ENCODE results near the gene VAMP2. TPM values are rescaled to one million over a fixed set of nuclear protein-coding genes. Genes with fewer than 3 reads are reported as not detected.

VAMP2 gene, protein sequence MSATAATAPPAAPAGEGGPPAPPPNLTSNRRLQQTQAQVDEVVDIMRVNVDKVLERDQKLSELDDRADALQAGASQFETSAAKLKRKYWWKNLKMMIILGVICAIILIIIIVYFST
- 10 to 100 TPM; 27.5 to 75.9 (median 46.7) TPM for polyA plus RNA-seq
- long read RNA-seq, donor 1: 0 reads
- long read RNA-seq, donor 2, transcript VAMP2-201 (5 exons, 2,153 nt): major isoform, 6 of 6 reads
- long read RNA-seq, donor 2, partial matches to known transcripts: 0 of 6 reads
- long read RNA-seq, donor 2, other reads (novel, unspliced or antisense): 0 of 6 reads
- long read RNA-seq, donor 3, transcript VAMP2-203 (4 exons, 557 nt): minor isoform, 8 of 34 reads
- long read RNA-seq, donor 3, transcript VAMP2-201 (5 exons, 2,153 nt): major isoform, 26 of 34 reads
- long read RNA-seq, donor 3, partial matches to known transcripts: 0 of 34 reads
- long read RNA-seq, donor 3, other reads (novel, unspliced or antisense): 0 of 34 reads
- long read RNA-seq, donor 4, partial matches to known transcripts: 0 of 1 reads
- long read RNA-seq, donor 4, other reads (novel, unspliced or antisense): 0 of 1 reads
- long read RNA-seq, donor 5, transcript VAMP2-201 (5 exons, 2,153 nt): major isoform, 6 of 6 reads
- long read RNA-seq, donor 5, partial matches to known transcripts: 0 of 6 reads
- long read RNA-seq, donor 5, other reads (novel, unspliced or antisense): 0 of 6 reads
- long read RNA-seq, donor 6, transcript VAMP2-201 (5 exons, 2,153 nt): major isoform, 21 of 30 reads
- long read RNA-seq, donor 6, partial matches to known transcripts: 6 of 30 reads
- long read RNA-seq, donor 6, other reads (novel, unspliced or antisense): 0 of 30 reads
- long read RNA-seq, donor 7, transcript VAMP2-201 (5 exons, 2,153 nt): major isoform, 66 of 86 reads
- long read RNA-seq, donor 7, partial matches to known transcripts: 16 of 86 reads
- long read RNA-seq, donor 7, other reads (novel, unspliced or antisense): 0 of 86 reads
- long read RNA-seq, donor 8, transcript VAMP2-201 (5 exons, 2,153 nt): major isoform, 5 of 5 reads
- long read RNA-seq, donor 8, partial matches to known transcripts: 0 of 5 reads
- long read RNA-seq, donor 8, other reads (novel, unspliced or antisense): 0 of 5 reads
- long read RNA-seq, donor 9, transcript VAMP2-201 (5 exons, 2,153 nt): major isoform, 6 of 6 reads
- long read RNA-seq, donor 9, partial matches to known transcripts: 0 of 6 reads
- long read RNA-seq, donor 9, other reads (novel, unspliced or antisense): 0 of 6 reads
- long read RNA-seq, donor 10, transcript VAMP2-201 (5 exons, 2,153 nt): major isoform, 30 of 55 reads
- long read RNA-seq, donor 10, partial matches to known transcripts: 21 of 55 reads
- long read RNA-seq, donor 10, other reads (novel, unspliced or antisense): 0 of 55 reads

DNA sequence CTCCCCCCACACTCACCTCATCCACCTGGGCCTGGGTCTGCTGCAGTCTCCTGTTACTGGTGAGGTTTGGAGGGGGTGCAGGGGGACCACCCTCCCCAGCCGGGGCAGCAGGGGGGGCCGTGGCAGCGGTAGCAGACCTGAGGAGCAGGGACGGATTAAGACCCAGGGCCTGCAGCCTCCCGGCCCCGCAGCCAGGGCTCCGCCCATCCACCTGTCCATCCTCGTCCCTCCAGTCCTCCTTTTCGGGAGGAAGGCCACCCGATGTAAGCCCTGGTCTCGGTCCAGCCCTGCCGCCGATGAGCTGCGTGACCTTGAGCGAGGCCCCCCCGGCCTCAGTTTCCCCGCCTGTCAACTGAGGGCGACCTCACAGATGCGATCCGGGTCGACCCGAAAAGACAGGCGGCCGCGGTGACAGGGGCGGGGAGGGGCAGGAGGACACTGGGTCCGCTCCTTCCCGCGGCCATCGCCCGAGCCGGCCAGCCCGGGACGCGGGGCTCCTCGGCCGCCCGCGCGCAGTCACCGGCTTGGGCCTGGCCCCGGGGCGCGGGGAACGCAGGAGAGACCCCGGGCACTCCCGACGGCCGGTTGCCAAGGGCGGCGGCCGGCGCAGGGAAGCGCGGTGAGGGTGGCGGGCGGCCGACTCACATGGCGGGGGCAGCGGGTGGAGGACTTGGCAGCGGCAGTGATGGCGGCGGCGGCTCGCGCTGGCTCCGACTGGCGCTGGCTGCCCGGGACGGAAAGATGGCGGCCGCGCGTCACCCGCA lies at the start of gene VAMP2:
TSS of gene VAMP2 (minus strand) at position 716 of the 764 bp plus-strand sequence. CDS start at position 647, 69 bp downstream.
- H3K4me1 ChIP-seq (ENCODE audit: control insufficient read depth in 3 of 3, insufficient read depth in 2 of 3, low read depth in 1 of 3, low read length in 2 of 3): peaks cover 6 to 45% (median 15%) of the 10 kb centered on the region in 3 donors
- 0 to 1% (median 0%) methylated on average over 27 to 75 of the region's 75 CpGs for WGBS, 3 donors
- H3K36me3 ChIP-seq (ENCODE audit: control insufficient read depth in 3 of 3, insufficient read depth in 2 of 3, low read depth in 1 of 3, low read length in 3 of 3): peaks cover 0 to 40% (median 4%) of the 10 kb centered on the region in 3 donors
- H3K27ac ChIP-seq (ENCODE audit: low read depth in 1 of 3, low read length in 2 of 3): peak within 1 kb of the TSS; percentile 93 to 97 (median 95)
- peak within 1 kb of the TSS; percentile 89 to 97 (median 93) for H3K4me3 ChIP-seq (ENCODE audit: low read depth in 1 of 3, low read length in 3 of 3)
- no peaks in the 10 kb centered on the region for H3K27me3 ChIP-seq (ENCODE audit: control insufficient read depth in 3 of 3, insufficient read depth in 3 of 3, low read length in 3 of 3)
- DNase-seq: peak; percentile 58 to 90
- no peaks in the 10 kb centered on the region for H3K9me3 ChIP-seq (ENCODE audit: control insufficient read depth in 2 of 2, insufficient read depth in 1 of 2, low read depth in 1 of 2, low read length in 1 of 2)
- FAIRE-seq: no peak

DNA sequence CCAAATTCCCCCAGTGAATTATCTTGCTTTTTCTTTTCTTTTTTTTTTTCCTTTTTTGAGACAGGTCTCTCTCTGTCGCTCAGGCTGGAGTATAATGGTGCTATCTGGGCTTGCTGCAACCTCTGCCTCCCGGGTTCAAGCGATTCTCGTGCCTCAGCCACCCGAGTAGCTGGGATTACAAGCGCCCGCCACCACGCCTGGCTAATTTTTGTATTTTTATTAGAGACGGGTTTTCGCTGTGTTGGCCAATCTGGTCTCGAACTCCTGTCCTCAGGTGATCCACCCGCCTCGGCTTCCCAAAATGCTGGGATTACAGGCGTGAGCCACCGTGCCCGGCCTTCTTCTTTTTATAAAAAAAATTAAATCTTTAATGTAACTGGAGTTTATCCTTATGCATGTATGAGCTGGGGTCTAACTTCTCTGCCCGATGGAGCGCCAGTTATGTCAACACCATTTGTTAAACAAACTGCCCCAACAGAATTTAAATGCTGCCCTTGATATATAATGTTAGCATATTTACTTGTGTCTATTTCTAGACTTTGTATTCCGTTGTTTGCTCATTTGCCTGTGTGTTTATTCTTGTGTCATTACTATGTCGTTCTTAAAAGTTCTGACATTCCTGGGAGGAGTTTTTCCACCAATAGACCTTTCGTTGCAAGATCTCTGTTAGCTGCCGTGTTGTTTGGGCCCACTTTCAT lies 48.2 kb upstream of the VAMP2 start:
- H3K9me3 ChIP-seq (ENCODE audit: control insufficient read depth in 2 of 2, insufficient read depth in 1 of 2, low read depth in 1 of 2, low read length in 1 of 2): no peaks in the 10 kb centered on the region
- H3K4me3 ChIP-seq (ENCODE audit: low read depth in 1 of 3, low read length in 3 of 3): peak overlapping the region in 2 of 3 donors; percentile 43 to 66
- H3K4me1 ChIP-seq (ENCODE audit: control insufficient read depth in 3 of 3, insufficient read depth in 2 of 3, low read depth in 1 of 3, low read length in 2 of 3): peaks cover 0 to 5% (median 0%) of the 10 kb centered on the region in 3 donors
- H3K36me3 ChIP-seq (ENCODE audit: control insufficient read depth in 3 of 3, insufficient read depth in 2 of 3, low read depth in 1 of 3, low read length in 3 of 3): peaks cover 0 to 15% (median 0%) of the 10 kb centered on the region in 3 donors
- H3K27ac ChIP-seq (ENCODE audit: low read depth in 1 of 3, low read length in 2 of 3): peak overlapping the region; percentile 45 to 69 (median 60)
- FAIRE-seq (no peak), DNase-seq (no peak)
- H3K27me3 ChIP-seq (ENCODE audit: control insufficient read depth in 3 of 3, insufficient read depth in 3 of 3, low read length in 3 of 3): peaks cover 0 to 3% (median 0%) of the 10 kb centered on the region in 3 donors
- WGBS, 3 donors: 13 to 18% (median 15%) methylated on average over 22 of the region's 22 CpGs

DNA sequence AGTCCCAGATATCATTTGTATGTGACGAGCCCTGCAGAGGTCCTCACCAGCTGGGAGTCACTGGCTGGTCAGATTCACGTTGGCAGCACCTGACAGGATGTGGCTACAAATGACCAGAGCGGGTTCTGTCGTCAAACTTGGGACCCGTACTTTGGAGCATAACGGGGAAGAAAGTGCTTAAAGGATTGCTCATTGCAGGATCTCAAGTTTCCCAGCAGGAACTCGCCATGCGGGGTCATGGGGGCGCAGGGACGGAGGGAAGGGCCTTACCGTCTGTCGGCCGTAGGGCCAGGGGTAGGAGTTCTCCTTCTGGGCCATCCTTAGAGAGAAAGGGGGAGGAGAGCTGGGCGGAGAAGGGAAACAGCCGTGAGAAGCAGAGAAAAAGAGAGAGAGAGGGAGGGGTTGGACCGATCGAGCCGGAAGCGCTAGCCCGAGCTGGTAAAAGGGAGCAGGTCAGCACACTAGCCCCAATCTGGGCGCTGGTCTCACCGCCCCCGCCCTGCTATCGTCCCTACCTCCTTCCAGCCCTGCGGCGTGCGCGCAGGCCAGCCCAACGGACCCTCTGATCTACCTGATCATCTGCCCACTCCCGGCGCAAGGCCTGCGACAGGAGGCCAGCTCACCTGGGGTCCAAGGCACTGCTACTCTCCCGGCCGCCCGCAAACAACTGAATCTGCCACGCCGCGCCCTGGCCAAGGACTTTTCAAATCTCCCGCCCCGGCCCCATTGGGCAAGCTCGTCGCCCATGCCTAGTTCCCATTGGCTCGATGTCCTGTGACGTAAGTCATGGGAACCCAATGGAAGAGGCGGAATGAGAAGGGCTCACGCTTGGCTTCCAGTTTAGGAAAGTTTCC lies 47.4 kb upstream of the VAMP2 start, which contains the start of gene AURKB:
TSS of gene AURKB (minus strand) at position 669 of the 854 bp plus-strand sequence. CDS start at position 318, 351 bp downstream.
- WGBS, 3 donors: 1% methylated on average over 44 to 46 of the region's 46 CpGs
- H3K4me1 ChIP-seq (ENCODE audit: control insufficient read depth in 3 of 3, insufficient read depth in 2 of 3, low read depth in 1 of 3, low read length in 2 of 3): peaks cover 0 to 5% (median 0%) of the 10 kb centered on the region in 3 donors
- H3K27me3 ChIP-seq (ENCODE audit: control insufficient read depth in 3 of 3, insufficient read depth in 3 of 3, low read length in 3 of 3): peaks cover 0 to 3% (median 0%) of the 10 kb centered on the region in 3 donors
- peaks cover 0 to 18% (median 0%) of the 10 kb centered on the region in 3 donors for H3K36me3 ChIP-seq (ENCODE audit: control insufficient read depth in 3 of 3, insufficient read depth in 2 of 3, low read depth in 1 of 3, low read length in 3 of 3)
- H3K27ac ChIP-seq (ENCODE audit: low read depth in 1 of 3, low read length in 2 of 3): peak within 1 kb of the TSS; percentile 45 to 69 (median 60)
- peak within 1 kb of the TSS in 2 of 3 donors; percentile 43 to 66 for H3K4me3 ChIP-seq (ENCODE audit: low read depth in 1 of 3, low read length in 3 of 3)
- no peak for FAIRE-seq
- no peaks in the 10 kb centered on the region for H3K9me3 ChIP-seq (ENCODE audit: control insufficient read depth in 2 of 2, insufficient read depth in 1 of 2, low read depth in 1 of 2, low read length in 1 of 2)
- DNase-seq: peak; percentile 96 to 98

DNA sequence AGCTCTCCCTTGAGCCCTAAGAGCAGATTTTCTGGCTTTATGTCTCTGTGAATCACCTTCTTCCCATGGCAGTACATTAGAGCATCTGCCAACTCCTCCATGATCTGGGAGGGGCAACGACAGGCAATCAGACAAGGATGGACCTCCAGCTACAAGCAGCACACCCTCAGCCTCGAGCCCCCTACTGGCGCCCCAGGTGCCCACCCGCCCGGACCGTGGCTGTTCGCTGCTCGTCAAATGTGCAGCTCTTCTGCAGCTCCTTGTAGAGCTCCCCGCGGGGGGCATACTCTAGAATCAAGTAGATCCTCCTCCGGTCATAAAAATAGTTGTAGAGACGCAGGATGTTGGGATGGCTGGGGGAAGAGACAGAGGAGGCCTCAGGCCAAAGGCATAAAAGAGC lies 43.8 kb upstream of the VAMP2 start:
- DNase-seq (no peak), FAIRE-seq (no peak)
- H3K27ac ChIP-seq (ENCODE audit: low read depth in 1 of 3, low read length in 2 of 3): no peak overlapping the region
- H3K27me3 ChIP-seq (ENCODE audit: control insufficient read depth in 3 of 3, insufficient read depth in 3 of 3, low read length in 3 of 3): no peaks in the 10 kb centered on the region
- no peak overlapping the region for H3K4me3 ChIP-seq (ENCODE audit: low read depth in 1 of 3, low read length in 3 of 3)
- 92 to 94% (median 94%) methylated on average over 12 of the region's 12 CpGs for WGBS, 3 donors
- H3K4me1 ChIP-seq (ENCODE audit: control insufficient read depth in 3 of 3, insufficient read depth in 2 of 3, low read depth in 1 of 3, low read length in 2 of 3): peaks cover 0 to 5% (median 0%) of the 10 kb centered on the region in 3 donors
- H3K36me3 ChIP-seq (ENCODE audit: control insufficient read depth in 3 of 3, insufficient read depth in 2 of 3, low read depth in 1 of 3, low read length in 3 of 3): peaks cover 0 to 30% (median 0%) of the 10 kb centered on the region in 3 donors
- H3K9me3 ChIP-seq (ENCODE audit: control insufficient read depth in 2 of 2, insufficient read depth in 1 of 2, low read depth in 1 of 2, low read length in 1 of 2): no peaks in the 10 kb centered on the region

DNA sequence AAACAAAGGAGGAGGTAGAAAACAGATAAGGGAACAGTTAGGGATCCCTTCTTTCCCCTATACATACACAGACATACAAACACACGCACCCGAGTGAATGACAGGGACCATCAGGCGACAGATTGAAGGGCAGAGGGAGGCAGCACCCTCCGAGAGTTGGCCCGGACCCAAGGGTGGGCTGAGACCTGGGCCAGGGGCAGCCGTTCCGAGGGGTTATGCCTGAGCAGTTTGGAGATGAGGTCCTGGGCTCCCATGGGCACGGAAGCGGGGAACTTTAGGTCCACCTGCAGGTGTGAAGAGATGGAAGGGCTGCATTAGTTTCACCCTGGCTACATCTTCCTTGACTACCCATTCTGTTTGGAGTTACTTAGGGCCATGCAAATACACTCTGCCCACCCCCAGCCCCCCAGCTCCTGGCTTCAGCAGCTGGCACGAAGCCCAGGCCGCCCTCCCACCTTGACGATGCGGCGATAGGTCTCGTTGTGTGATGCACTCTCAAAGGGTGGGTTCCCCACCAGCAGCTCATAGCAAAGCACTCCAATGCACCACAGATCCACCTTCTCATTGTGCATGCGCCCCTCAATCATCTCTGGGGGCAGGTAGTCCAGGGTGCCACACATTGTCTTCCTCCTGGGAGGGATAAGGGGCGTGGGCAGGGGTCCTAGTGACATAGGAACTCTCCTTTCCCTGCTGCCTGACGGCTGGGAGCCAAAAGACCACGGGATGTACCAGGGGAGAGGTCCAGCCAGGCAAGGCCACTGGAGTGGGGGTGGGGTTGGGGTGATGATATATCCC lies 42.2 kb upstream of the VAMP2 start:
- H3K4me1 ChIP-seq (ENCODE audit: control insufficient read depth in 3 of 3, insufficient read depth in 2 of 3, low read depth in 1 of 3, low read length in 2 of 3): peaks cover 0 to 3% (median 0%) of the 10 kb centered on the region in 3 donors
- 87 to 92% (median 88%) methylated on average over 19 of the region's 19 CpGs for WGBS, 3 donors
- DNase-seq: no peak
- no peak overlapping the region for H3K27ac ChIP-seq (ENCODE audit: low read depth in 1 of 3, low read length in 2 of 3)
- no peaks in the 10 kb centered on the region for H3K27me3 ChIP-seq (ENCODE audit: control insufficient read depth in 3 of 3, insufficient read depth in 3 of 3, low read length in 3 of 3)
- H3K36me3 ChIP-seq (ENCODE audit: control insufficient read depth in 3 of 3, insufficient read depth in 2 of 3, low read depth in 1 of 3, low read length in 3 of 3): peaks cover 0 to 30% (median 0%) of the 10 kb centered on the region in 3 donors
- H3K9me3 ChIP-seq (ENCODE audit: control insufficient read depth in 2 of 2, insufficient read depth in 1 of 2, low read depth in 1 of 2, low read length in 1 of 2): no peaks in the 10 kb centered on the region
- no peak for FAIRE-seq
- H3K4me3 ChIP-seq (ENCODE audit: low read depth in 1 of 3, low read length in 3 of 3): no peak overlapping the region
